Stimulated activated CD4-positive, alpha-beta T cell treated with anti-CD3 and anti-CD28 coated beads, Interleukin-15, amount 100 ng/mL, for 24 hours (primary cell): ENCODE results near the gene CCDC60.

ENCODE experiments used
- DNase-seq: peaks from one replicate; pipeline ENCODE4 v3.0.0-alpha.2; 2020

Gene CCDC60, protein sequence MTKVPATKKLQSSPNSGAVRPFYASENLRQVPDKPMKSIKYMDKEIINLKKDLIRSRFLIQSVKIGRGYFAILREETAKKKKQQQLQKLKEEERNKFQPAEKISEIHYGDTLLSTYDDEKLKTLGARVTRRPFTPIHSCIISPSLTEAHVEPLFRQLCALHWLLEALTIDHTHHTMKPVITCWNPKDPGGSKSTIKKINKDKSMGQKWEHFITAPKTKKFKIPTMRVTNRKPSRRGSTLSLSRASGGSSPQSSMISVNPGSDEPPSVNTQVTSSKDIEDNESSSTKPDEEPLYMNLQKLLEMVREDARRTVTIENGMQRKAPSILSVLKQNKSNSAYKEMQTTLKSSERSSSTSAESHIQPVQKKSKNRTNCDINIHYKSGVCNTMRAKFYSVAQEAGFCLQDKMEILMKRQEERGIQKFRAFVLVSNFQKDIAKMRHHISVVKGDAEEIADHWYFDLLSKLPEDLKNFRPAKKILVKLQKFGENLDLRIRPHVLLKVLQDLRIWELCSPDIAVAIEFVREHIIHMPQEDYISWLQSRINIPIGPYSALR

DNA sequence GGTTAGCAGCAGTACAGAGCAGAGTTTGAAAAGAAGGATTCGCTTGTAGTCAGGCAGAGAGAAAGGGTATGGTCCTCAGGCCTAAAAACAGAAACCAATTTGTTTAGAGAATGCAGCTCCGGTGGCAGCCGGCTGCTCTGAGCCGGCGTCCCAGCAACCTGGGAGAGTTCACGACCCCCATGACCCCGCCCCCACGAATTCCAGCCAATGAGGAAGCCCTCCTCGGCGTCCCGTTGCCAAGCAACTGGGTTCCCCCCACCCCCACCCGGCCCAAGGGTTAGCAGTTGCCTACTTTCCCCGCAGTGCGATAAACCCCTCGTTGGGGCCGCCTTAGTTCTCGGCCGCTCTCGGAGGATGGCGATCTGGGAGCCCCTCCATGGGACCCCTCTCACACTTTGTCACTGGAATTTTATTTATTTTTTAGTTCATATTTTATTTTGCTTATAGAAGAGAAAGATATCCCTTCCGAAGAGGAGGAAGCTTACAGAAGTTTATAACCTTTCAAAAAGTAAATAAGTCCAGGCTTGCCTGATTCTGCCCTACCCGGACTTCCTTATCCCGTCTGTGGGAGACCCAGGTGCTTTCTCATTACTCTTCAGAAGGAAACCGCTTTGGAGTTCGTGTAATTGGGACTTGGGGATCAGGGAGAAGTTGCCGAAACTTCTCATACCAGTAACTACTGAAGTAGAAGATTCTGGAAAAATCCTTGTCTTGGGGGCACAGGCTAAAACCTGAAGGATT lies at the start of gene CCDC60:
Gene CCDC60, plus strand, starts transcription at position 300 of the 741 bp plus-strand sequence. CDS start 448 bp downstream, outside the sequence.
- peak; percentile 2 for DNase-seq

DNA sequence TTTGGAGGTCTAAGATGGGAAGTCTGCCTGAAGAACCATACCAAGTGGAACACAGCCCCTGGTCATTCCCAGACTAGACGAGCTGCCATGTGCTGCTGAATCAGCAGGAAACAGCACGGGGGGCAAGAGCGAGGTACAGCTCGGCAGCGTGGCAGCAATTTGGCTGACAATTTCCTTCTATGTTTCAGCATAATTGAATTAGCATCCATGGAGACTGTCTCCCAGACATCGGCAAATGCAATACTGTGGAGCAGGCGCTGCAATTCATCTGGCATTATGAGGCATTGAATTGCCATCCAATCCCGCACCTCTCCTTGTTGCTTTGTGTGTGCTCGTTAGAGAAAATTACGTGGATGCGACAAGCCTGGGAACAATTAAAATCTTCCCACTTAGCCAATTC lies 46.0 kb upstream of the CCDC60 start:
- DNase-seq, result no peak

DNA sequence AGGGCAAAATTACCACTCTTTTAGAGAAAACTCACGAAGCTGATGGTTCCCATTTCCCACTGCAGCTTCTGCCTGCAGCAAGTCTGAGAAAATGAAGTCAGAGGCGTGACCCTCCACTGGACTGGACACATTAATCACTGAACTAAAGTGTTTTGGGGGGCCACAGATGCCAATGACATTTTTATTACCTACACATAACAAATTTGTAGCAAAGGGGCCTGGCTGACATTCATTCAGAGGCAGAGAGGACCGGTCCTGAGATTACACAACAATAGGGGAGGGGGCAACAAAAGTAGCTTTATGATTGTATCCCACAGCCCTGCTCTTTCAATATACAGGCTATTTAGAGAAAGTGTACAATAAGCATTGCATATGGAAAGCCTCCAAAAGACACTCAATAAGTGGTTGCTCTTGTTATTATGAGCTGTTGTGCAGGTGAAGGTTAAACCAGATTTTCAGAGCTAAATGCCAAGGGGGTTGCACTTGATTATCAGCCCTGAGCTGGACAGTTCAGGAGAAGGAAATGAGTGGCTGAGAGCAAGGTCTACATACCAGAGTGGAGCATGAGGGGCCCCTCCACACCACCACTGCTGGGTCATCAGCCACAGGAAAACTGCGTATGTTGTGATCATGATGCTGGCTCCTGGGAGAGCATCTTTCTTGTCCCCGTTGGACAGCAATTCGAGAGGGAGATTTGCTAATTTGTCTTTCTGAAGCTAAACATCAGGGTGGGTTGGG lies 41.5 kb upstream of the CCDC60 start:
- DNase-seq, result no peak

DNA sequence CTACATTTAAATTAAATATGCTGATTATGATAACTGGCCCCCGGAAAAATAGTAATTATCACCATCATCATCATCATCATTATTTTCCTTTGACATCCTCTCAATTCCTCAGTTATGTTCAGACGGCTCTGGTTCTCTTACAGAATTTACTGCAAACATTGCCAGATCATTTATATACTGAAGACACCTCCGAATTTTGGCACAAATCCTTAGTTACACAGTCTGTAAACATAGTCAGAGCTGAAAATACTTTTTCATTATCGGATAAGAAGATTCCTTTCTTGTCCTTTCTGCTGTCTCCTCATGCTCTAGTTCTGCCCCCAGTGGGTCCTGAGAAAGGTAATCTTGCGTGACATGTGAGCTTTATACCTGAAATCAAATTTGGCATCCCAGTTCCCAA lies 40.3 kb upstream of the CCDC60 start:
- no peak for DNase-seq

DNA sequence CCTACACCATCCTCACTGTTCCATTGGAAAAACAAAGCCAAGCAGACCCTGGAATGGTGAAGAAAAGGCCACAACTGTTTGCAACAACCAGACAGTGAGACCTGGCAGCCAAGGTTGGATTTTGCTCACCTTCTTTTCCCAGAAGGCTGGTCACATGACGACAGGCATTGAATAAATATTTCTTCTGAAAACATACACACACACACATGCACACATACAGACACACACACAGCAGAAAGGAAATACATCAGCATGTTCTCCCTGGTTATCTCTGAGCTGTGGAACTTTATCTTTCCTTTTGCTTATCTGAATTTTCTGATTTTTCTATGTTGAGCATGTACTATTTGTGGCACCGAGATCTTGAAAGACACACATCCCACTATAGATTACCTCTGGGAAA lies 38.0 kb upstream of the CCDC60 start:
- DNase-seq, result no peak

DNA sequence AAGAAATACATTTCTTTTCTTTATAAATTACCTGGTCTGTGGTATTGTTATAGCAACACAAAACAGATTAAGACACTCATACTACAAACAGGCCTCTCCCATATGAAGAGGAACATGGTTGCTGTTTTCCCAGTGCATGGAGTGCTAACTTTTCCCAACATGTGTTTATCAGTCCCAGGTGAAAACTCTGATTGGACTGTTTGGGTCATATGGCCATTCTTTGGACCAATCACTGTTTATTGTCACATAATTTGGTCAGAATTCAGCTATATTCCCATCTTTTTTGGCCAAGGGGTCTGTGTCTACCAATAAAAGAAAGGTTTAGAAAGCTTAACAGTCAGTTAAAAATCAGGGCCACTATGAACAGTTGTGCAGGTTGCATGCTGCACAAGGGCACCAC lies 35.4 kb upstream of the CCDC60 start:
- DNase-seq, result no peak

DNA sequence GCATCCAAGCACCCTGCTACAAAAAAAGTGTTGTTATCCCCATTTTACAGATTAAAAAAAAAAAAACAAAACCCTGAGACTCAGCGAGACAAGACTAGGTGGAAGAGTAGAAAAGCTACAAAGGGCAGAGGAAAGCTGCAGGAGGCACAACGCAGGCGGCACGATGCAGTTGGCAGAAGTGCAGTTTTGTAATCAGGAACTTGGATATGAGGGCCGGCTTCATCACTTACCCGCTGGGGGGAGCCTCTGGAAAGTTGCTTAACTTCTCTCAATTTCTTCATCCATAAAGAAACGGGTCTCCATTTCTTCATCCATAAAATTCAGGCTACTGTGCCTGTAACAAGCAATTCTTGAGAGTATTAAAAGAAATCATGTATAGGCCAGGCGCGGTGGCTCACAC lies 33.1 kb upstream of the CCDC60 start:
- no peak for DNase-seq

DNA sequence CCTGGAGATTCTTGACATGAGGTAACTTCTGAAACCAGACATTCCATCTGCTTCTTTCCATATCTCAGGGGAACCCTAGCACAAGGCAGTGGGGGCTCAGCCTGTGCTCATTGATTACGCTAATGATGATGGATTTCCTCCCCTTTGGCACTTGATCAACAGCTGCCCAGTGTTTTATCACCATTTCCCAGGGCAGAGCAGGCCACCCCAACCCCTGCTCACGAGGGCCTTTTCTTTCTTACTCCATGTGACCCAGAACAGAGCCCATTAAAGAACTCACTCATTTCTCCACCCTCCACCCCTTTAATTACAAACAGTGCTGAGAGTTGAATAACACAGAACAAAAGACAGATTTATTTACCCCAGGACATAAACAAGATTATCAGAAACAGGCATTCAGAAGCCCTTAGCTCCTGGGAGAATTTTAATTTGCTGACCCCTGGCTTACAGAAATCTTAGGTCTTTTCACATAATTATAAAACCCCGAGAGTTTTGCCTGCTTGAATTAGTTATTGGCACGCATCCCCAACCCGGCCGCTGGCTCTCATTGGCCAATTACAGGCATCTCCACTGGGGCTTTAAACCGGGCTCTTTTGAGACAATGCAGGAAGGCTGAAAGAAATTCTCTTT lies 32.0 kb upstream of the CCDC60 start:
- DNase-seq, result no peak

DNA sequence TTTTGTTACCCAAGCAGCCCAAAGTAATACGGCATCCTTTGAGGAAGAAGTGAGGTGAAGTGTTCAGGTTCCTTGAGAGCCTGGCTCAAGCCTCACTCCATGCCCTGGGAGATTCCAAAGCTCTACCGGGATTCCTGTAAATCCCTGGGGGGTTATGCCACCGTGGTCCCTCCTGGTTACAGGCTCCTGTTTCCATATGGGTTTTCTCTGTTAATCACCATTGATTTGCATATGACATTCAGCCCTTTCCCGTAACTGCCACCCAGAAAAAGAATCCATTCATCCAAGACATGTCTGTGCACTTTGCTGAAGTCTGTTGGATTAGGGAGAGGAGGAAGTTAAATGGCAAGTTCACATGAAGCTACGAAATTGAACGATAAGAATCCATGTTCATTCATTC lies 27.9 kb upstream of the CCDC60 start:
- DNase-seq, result no peak

DNA sequence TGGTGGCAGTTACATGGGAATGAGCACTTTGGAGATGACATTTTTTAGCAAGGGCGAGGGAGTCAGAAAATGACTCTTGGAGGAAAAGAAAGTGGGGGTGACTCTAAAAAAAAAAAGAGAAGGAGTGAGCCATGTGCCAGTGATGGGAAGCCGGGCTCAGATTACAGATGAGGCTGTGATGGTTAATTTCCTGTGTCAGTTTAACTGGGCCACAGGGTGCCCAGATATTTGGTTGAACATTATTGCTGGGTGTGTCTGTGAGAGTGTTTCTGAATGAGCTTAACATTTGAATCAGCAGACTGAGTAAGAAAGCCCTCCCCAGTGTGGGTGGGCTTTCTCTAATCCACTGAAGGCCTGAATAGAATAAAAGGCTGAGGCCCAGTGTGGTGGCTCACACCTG lies 26.8 kb upstream of the CCDC60 start:
- no peak for DNase-seq

DNA sequence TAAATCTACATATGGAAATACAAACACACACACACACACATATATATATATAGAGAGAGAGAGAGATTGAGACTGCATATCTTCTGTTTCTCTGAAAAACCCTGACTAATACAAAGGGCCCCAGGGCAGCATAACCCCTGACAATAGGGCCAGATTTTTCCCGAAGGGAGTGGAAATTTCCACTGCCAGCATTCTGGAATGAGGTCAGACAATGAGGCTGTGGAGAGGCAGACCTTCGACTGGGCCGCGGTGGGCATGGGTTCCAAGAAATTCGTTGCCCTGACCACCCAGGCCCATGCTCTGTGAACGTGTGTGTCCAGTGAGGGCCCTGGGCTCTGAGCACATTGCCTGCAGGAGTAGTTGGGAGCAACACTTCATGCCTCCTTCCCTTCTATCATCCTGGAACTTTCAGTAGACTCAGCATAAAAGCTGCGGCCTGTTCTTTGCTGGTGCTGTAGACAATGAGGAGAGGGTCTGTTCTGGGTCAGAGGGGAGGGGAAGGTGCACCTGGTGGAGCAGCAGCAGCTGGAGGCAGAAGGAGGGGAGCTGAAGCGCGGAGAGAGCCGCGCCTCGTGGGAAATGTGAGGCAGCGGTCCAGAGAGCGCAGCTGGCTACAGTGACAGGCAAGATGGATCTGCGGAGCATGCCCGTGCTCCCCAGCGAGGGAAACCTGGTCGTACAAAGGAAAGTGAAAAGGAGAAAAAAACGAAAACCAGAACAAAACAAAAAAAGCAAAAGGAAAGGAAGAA lies 25.6 kb upstream of the CCDC60 start:
- no peak for DNase-seq

DNA sequence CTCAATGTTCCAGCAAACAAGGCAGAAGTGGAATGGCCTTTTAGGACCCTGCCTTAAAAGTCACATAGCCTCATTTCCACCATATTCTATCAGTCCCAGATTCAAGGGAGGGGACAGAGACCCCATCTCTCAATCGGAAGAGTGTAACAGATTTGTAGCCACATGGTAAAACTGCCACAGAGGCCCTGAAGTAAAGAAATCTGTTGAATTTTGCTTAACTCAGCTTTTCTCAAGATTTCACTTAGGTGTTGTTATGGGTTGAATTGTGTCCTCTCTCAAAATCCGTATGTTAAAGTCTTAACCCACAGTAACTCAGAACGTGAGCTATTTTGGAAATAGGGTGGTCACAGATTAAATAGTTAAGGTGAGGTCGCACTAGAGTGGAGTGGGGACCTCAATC lies 22.7 kb upstream of the CCDC60 start:
- no peak for DNase-seq

DNA sequence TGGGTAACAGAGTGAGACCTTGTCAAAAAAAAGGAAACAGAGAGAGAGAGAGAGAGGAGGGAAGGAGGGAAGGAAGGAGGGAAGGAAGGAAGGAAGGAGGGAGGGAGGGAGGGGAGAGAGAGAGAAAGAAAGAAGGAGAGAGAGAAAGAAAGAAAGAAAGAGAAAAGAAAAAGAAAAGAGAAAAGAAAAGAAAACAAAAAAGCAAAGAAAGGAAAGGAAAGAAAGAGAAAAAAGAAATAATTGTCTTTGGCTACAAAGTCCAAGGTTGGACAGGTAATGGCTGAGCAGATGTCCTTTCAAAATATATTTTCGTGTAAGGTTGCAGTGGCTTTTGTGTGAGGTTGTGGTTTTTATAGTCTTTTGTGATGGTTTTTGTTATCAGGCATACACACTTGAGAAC lies 21.6 kb upstream of the CCDC60 start:
- no peak for DNase-seq

DNA sequence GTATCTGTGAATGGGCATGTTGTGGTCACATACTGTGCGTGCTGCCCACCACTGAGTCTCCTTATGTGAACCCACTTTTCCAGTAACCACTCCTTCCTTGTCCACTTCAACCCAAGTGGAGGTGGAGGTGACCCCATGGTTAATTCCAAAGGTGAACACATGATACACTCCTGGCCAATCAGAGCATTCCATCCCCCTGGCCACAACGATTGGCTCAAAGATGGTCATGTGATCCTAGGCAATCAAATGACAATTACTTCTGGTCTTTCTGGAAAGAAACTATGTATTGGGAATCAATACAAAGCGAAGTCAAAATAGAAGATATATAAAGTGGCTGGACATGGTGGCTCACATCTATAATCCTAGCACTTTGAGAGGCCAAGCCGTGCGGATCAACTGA lies 20.2 kb upstream of the CCDC60 start:
- no peak for DNase-seq

DNA sequence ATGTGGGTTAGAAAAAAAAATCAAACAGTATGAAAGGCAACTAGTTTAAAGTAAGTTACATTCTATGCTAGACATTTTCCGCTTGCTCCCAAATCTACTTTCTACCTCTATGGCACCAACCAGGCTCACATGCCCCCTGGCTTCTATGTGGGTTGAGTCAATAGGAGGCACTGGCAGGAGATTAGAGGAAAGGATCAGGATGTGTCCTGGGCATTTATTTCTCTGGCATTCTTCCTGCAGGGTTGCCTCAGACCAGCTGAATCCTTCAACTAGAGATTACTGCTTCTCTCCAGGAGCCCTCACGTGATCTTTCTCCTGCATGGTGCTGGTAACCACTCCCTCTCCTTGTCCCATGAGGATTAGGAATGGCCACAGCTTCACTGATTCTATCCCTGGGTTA lies 14.9 kb upstream of the CCDC60 start:
- no peak for DNase-seq

DNA sequence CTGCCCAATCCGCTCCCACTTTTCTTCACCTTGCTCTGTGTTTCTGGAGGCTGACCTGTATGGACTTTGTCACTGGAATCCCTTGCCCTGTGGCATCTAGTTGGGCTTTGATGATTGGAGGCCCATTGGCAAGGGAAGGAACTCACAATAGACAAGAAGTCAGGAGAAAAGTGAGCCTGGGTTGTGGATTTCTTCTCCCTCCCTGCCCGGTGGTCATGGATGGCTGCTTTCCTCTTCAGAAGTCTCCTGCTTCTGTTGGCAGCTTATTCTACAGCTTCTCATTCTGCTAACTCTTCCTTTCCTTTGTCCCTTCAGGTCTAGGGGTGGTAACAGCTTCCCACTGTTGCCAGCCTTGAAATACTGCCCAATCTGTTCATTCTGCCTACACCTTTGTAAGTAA lies 13.9 kb upstream of the CCDC60 start:
- DNase-seq, result no peak

DNA sequence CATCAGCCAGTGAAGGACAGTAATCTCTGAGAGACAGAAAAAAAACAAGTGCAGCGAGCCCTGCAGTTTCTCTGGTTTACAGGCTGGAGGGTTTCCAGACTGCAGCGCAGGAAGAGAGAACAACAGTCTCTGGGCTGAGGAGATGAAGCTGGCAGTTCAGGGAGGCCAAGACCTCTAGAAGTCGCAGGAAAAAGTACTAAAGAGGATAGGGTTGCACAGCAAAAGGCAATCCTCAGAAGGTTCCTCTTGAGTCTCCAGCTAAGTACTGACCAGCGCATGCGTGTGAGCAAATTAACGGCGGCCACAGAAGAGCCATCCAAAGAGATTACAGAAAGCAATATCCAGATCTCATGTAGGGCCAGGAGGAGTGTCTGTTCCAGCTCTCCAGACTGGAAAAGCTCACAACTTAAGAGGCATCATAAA lies 12.2 kb upstream of the CCDC60 start:
- no peak for DNase-seq

DNA sequence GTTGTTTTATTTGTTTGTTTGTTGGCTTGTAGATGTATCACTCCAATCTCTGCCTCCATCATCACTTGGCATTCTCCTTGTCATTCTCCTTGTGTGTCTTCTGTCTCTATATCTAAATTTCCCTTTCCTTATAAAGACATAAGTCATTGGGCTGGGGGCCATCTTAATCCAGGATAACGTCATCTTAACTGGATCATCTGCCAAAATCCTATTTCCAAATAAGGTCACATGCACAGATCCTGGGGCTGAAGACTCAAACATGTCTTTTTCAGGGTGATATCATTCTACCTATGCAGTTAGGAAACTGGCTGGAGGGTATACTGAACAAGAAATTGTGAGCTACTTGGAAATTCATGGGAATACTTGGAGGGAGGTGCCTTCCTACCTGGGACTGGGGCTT lies 8.7 kb upstream of the CCDC60 start:
- DNase-seq, result no peak

DNA sequence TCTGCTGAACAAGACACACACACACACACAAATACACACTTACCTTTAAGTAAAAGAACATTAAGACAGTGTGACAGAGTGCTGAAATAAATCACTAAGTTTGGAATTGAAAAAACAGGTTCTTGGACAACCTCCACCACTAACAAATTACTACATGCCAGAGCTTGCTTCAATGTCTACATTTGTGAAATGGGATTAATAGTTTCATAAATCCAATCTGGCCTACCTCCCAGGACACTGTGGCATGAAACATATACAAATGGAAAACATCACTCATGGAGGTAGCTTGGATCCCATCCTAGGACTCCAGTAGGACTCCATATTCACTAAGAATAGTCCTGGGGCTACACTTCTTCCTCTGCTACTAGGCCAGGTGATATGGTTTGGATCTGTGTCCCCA lies 8.2 kb upstream of the CCDC60 start:
- no peak for DNase-seq

DNA sequence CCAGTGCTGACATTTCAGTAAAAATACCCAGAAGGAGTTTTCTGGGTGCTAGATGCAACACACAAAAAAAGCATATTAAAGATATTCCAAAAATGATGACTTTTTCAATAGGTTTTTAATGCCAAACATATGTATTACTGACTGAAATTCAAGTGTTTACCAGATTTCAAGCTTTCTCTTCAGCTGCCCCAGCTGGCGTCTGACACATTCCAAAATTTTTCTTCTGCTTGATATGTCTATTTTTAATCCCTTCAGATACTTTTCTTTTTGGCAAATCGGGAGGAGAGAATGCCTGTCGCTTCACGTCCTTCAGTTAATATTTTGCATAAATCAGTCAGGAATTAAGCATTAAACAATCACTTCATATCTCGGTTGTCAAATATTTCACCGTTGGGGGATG lies 7.1 kb upstream of the CCDC60 start:
- no peak for DNase-seq

DNA sequence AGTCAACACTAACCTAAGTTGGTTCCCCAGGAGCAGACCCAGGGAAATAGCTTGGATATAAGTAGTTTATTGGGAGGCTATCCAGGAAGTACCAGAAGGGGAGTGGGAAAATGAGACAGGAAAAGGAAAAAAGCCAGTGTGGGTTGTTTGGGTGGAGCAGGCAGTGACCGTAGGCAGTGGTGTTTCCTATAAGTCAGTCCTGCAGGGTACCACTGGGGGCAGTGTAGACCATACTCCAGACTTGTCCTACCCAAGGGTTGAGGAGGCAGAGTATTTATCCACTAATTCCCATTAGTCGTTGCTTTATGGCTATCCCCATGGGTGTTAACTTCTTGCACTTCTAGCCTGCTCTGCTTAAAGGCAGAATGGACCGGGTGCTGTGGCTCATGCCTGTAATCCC lies 6.4 kb upstream of the CCDC60 start:
- peak; percentile 10 for DNase-seq
